ENCODE results near the gene ADCY3. TPM values are rescaled to one million over a fixed set of nuclear protein-coding genes. Genes with fewer than 3 reads are reported as not detected.
"Not testable (repeated sequence)": the region's sequence is repeated elsewhere in the genome, so short reads cannot be mapped to it uniquely, and the experiment has no call there.

The ADCY3 gene
- total RNA-seq, 4 donors from 2014 or later: 32.5 to 54.5 (median 39.9) TPM

- 92 to 96% methylated on average over 2 to 4 of the region's 5 CpGs for WGBS, 2 donors (ENCODE audit: low coverage in 1 of 2)
- ATAC-seq: no peak
Observed at GRCh38 chr2:24837996-24838513, 82.0 kb downstream of the ADCY3 start.

GRCh38 chr2:24836706-24837105, 83.3 kb downstream of the ADCY3 start:
- Histone ChIP-seq H3K4me3 (no peak overlapping the region), H3K4me1 (no peaks in the 10 kb centered on the region), H3K36me3 (peaks cover 0 to 87% of the 10 kb centered on the region in 2 donors), H3K9me3 (no peaks in the 10 kb centered on the region), H3K27me3 (no peaks in the 10 kb centered on the region), H3K27ac (no peak overlapping the region)
- ATAC-seq: no peak
- TF ChIP-seq POLR2AphosphoS5 (IDR thresholded peaks at IDR 0.05) (no peak), POLR2A (IDR thresholded peaks at IDR 0.05) (no peak), EP300 (IDR thresholded peaks at IDR 0.05) (no peak), CTCF (IDR thresholded peaks at IDR 0.05) (no peak)
- WGBS, 2 donors (ENCODE audit: low coverage in 1 of 2): 100% methylated on average over 1 of the region's 9 CpGs; no CpG with 5 or more reads in 1 of the 2 donors

More at GRCh38 chr2:24837996-24838513, 82.0 kb downstream of the ADCY3 start:
- Histone ChIP-seq H3K27ac (no peak overlapping the region), H3K27me3 (no peaks in the 10 kb centered on the region), H3K4me1 (no peaks in the 10 kb centered on the region), H3K4me3 (no peak overlapping the region), H3K36me3 (peaks cover 0 to 97% of the 10 kb centered on the region in 2 donors), H3K9me3 (no peaks in the 10 kb centered on the region)
- TF ChIP-seq POLR2A (IDR thresholded peaks at IDR 0.05) (no peak), EP300 (IDR thresholded peaks at IDR 0.05) (no peak), CTCF (IDR thresholded peaks at IDR 0.05) (no peak), POLR2AphosphoS5 (IDR thresholded peaks at IDR 0.05) (no peak)

- Histone ChIP-seq H3K27ac (no peak overlapping the region), H3K9me3 (no peaks in the 10 kb centered on the region), H3K4me1 (no peaks in the 10 kb centered on the region), H3K27me3 (no peaks in the 10 kb centered on the region), H3K36me3 (peaks cover 0 to 85% of the 10 kb centered on the region in 2 donors), H3K4me3 (no peak overlapping the region)
- ATAC-seq: no peak
- 80% methylated on average over 1 of the region's 8 CpGs; no CpG with 5 or more reads in 1 of the 2 donors for WGBS, 2 donors (ENCODE audit: low coverage in 1 of 2)
- TF ChIP-seq EP300 (IDR thresholded peaks at IDR 0.05) (no peak), POLR2A (IDR thresholded peaks at IDR 0.05) (no peak), CTCF (IDR thresholded peaks at IDR 0.05) (no peak)
Observed at GRCh38 chr2:24836206-24836605, 83.8 kb downstream of the ADCY3 start.

DNA sequence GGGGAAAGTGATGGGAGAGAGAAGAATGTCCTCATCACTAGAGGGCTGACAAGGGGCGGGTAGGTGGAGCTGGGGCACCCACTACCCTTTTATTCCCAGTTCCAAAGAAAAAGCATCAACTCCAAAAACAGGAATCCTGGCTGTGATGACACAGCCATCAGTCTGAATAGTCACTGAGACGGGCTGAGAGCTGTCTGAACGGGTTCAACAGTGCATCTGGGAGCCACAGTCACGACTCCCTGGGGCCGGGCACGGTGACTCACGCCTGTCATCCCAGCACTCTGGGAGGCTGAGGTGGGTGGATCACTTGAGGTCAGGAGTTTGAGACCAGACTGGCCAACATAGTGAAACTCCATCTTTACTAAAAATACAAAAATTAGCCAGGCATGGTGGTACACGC, 84.6 kb downstream of the ADCY3 start:
- H3K4me3 ChIP-seq, ATAC-seq, H3K27ac ChIP-seq, H3K9me3 ChIP-seq, H3K27me3 ChIP-seq, H3K4me1 ChIP-seq: not testable (repeated sequence)
- 74 to 83% methylated on average over 2 to 7 of the region's 8 CpGs for WGBS, 2 donors (ENCODE audit: low coverage in 1 of 2)
- H3K36me3 ChIP-seq: peaks cover 0 to 85% of the 10 kb centered on the region in 2 donors

- H3K9me3 ChIP-seq: no peaks in the 10 kb centered on the region
- H3K4me3 ChIP-seq: no peak overlapping the region
- no peaks in the 10 kb centered on the region for H3K27me3 ChIP-seq
- peaks cover 0 to 81% of the 10 kb centered on the region in 2 donors for H3K36me3 ChIP-seq
- no peak for TF ChIP-seq CTCF (IDR thresholded peaks at IDR 0.05)
- no peak for TF ChIP-seq POLR2A (IDR thresholded peaks at IDR 0.05)
- TF ChIP-seq POLR2AphosphoS5 (IDR thresholded peaks at IDR 0.05): no peak
- TF ChIP-seq EP300 (IDR thresholded peaks at IDR 0.05): no peak
- no peak overlapping the region for H3K27ac ChIP-seq
- ATAC-seq: no peak
- 67% methylated on average over 3 of the region's 20 CpGs; no CpG with 5 or more reads in 1 of the 2 donors for WGBS, 2 donors (ENCODE audit: low coverage in 1 of 2)
- H3K4me1 ChIP-seq: no peaks in the 10 kb centered on the region
Observed at GRCh38 chr2:24834733-24835395, 85.2 kb downstream of the ADCY3 start.
